K562 (cell line): Measurements from ENCODE around the gene RHBDD1. TPM values are rescaled to one million over a fixed set of nuclear protein-coding genes. Genes with fewer than 3 reads are reported as not detected.

Experiments used
- ATF7 ChIP-seq: fragments of 450-650 bp; IDR thresholded peaks from 2 replicates; pipeline ENCODE4 v1.7.1; 2014; ENCODE audit warnings: mild to moderate bottlenecking, moderate library complexity
- CBFA2T2 ChIP-seq: fragments of 450-650 bp; conservative IDR thresholded peaks from 2 replicates; pipeline ENCODE4 v1.6.1; 2017; ENCODE audit warnings: mild to moderate bottlenecking
- DIDO1 ChIP-seq: fragments of 450-650 bp; IDR thresholded peaks from 2 replicates; pipeline ENCODE4 v1.6.1; 2016; ENCODE audit warnings: low read depth, missing biosample characterization, missing genetic modification characterization
- EP400 ChIP-seq: fragments of 450-650 bp; IDR thresholded peaks from 2 replicates; pipeline ENCODE4 v1.6.1; 2017; ENCODE audit warnings: antibody characterized with exemption, mild to moderate bottlenecking, moderate library complexity
- FOXA1 ChIP-seq: fragments of 450-650 bp; IDR thresholded peaks from 2 replicates; pipeline ENCODE4 v1.6.1; 2016; ENCODE audit warnings: mild to moderate bottlenecking, borderline replicate concordance
- HDAC1 ChIP-seq, 2 experiments: fragments of 450-650 bp; IDR thresholded peaks; 2 replicates each; pipeline ENCODE4 v1.6.1; 2016 to 2017; ENCODE audit warnings: inconsistent platforms in 1 of 2, mild to moderate bottlenecking in 1 of 2, moderate library complexity in 1 of 2
- HDAC2 ChIP-seq: fragments of 450-650 bp; IDR thresholded peaks from 2 replicates; pipeline ENCODE4 v1.6.1; 2016; ENCODE audit warnings: mild to moderate bottlenecking
- KLF6 ChIP-seq: fragments of 250-450 bp; sonication (Bioruptor Pico); IDR thresholded peaks from 2 replicates; pipeline ENCODE4 v1.4.0; 2020; ENCODE audit warnings: mild to moderate bottlenecking, moderate library complexity, borderline replicate concordance
- MAFF ChIP-seq: IDR thresholded peaks from 2 replicates; pipeline ENCODE4 v1.6.1; 2012; ENCODE audit warnings: low read length, improper control_type of control experiment
- NCOR1 ChIP-seq: fragments of 450-650 bp; IDR thresholded peaks from 2 replicates; pipeline ENCODE4 v1.6.1; 2016; ENCODE audit warnings: mild to moderate bottlenecking, moderate library complexity
- NFYB ChIP-seq: IDR thresholded peaks from 2 replicates; pipeline ENCODE4 v1.6.1; 2011; ENCODE audit warnings: mild to moderate bottlenecking, moderate library complexity; ENCODE audit not compliant: insufficient read length; ENCODE audit errors: extremely low read depth
- POLR2AphosphoS2 ChIP-seq: IDR thresholded peaks from 2 replicates; pipeline ENCODE4 v1.6.1; 2012; ENCODE audit warnings: low read length, improper control_type of control experiment
- PURB ChIP-seq: sonication (generic); formaldehyde crosslinking; IDR thresholded peaks from 2 replicates; pipeline ENCODE4 v1.9.0; 2021; ENCODE audit warnings: low read depth, mild to moderate bottlenecking, missing genetic modification reagents
- RFX7 ChIP-seq: fragments of 250-450 bp; sonication (Bioruptor Pico); IDR thresholded peaks from 2 replicates; pipeline ENCODE4 v1.5.1; 2021; ENCODE audit warnings: mild to moderate bottlenecking
- STAT5A ChIP-seq: IDR thresholded peaks from 2 replicates; pipeline ENCODE4 v1.6.1; 2012; ENCODE audit warnings: low read length, inconsistent platforms, borderline replicate concordance
- SUPT5H ChIP-seq: fragments of 450-650 bp; IDR thresholded peaks from 2 replicates; pipeline ENCODE4 v1.6.1; 2016
- TAF1 ChIP-seq: IDR thresholded peaks from 2 replicates; pipeline ENCODE4 v1.6.1; 2011; ENCODE audit warnings: mild to moderate bottlenecking, low read length, moderate library complexity; ENCODE audit not compliant: insufficient read depth, control insufficient read depth, severe bottlenecking; ENCODE audit errors: extremely low read depth
- TCF3 ChIP-seq: sonication (generic); formaldehyde crosslinking; IDR thresholded peaks from 2 replicates; pipeline ENCODE4 v1.4.0; 2020; ENCODE audit warnings: mild to moderate bottlenecking, missing genetic modification reagents
- XRCC5 ChIP-seq: fragments of 200-400 bp; formaldehyde crosslinking; IDR thresholded peaks from 2 replicates; pipeline ENCODE4 v1.6.1; 2017; ENCODE audit warnings: low read depth, mild to moderate bottlenecking, low read length
- ZNF175 ChIP-seq: fragments of 200-800 bp; sonication (Bioruptor generic); IDR thresholded peaks from 2 replicates; pipeline ENCODE4 v1.6.1; 2016; ENCODE audit warnings: low read depth, mild to moderate bottlenecking, missing genetic modification characterization, missing compliant biosample characterization
- ZNF354B ChIP-seq: fragments of 250-450 bp; sonication (Bioruptor Pico); IDR thresholded peaks from 2 replicates; pipeline ENCODE4 v1.4.0; 2020
- ZNF551 ChIP-seq: fragments of 250-450 bp; sonication (Bioruptor Pico); IDR thresholded peaks from 2 replicates; pipeline ENCODE4 v1.5.0; 2021; ENCODE audit warnings: mild to moderate bottlenecking, moderate library complexity
- polyA plus RNA-seq, 8 experiments: library from polyadenylated mRNA; depleted of rRNA in 4 of 8; stranded (reverse) in 5 of 8; unstranded in 3 of 8; fragments of >200 nt; fragmentation: Nextera tagmentation in 2 of 8; fragmentation: Illumina TruSeq in 1 of 8; extraction: Ambion mirVana in 2 of 8; extraction: Trizol in 1 of 8; gene quantifications; 2 replicates each; pipeline versions ENCODE4 v1.2.1 to v1.2.3, GENCODE V29; 2011 to 2014; ENCODE audit warnings: inconsistent platforms in 1 of 8, missing spikeins in 1 of 8
- total RNA-seq, 7 experiments: library from RNA; depleted of rRNA in 6 of 7; stranded (reverse); fragments of >200 nt in 6 of 7; fragmentation: Illumina TruSeq in 2 of 7; extraction: Trizol in 2 of 7; gene quantifications; 2 replicates each; pipeline versions ENCODE4 v1.2.1 to v1.2.3, GENCODE V29; 2011 to 2021; ENCODE audit warnings: low replicate concordance in 1 of 7
- TF ChIP-seq, protein P1 (sequence below): sonication (generic); formaldehyde crosslinking; IDR thresholded peaks from 2 replicates; pipeline ENCODE4 v1.8.1; 2023; ENCODE audit warnings: mild to moderate bottlenecking, missing genetic modification reagents
- TF ChIP-seq, protein P2 (sequence below): IDR thresholded peaks from 3 replicates; pipeline ENCODE4 v1.6.1; 2011; ENCODE audit warnings: borderline replicate concordance, mild to moderate bottlenecking; ENCODE audit not compliant: insufficient read length, insufficient read depth
- TF ChIP-seq, protein P3 (sequence below): sonication (generic); formaldehyde crosslinking; IDR thresholded peaks from 2 replicates; pipeline ENCODE4 v1.8.0; 2023; ENCODE audit warnings: missing genetic modification reagents, mild to moderate bottlenecking, borderline replicate concordance

Gene RHBDD1
- total and polyA plus RNA-seq, 9 of the 15 experiments (the other 6 are each of a cell fraction or from before 2014, with no cell fraction given): 4.8 to 34.8 (median 15.6) TPM

DNA sequence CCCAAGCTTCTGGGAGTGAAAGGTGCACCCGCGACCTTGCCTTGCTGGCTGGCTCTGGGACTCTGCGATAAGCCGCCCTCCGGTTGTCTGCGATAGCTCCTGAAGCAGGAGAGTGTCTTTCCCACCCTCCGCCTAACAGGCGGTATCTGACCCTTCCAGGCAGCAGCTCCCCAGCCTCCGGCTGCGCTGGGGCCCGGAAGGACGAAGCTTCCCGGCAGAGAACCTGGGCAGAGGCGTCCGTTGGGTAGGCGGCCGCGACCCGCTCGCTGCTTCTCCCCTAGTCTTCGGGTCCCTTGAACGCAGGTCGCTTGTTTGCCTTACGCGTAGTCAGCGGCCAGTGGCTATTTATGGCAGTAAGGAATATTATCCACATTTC, 446 bp upstream of the RHBDD1 start (continued):
- TF ChIP-seq TAF1: peak; percentile 78
- TF ChIP-seq, protein P1, sequence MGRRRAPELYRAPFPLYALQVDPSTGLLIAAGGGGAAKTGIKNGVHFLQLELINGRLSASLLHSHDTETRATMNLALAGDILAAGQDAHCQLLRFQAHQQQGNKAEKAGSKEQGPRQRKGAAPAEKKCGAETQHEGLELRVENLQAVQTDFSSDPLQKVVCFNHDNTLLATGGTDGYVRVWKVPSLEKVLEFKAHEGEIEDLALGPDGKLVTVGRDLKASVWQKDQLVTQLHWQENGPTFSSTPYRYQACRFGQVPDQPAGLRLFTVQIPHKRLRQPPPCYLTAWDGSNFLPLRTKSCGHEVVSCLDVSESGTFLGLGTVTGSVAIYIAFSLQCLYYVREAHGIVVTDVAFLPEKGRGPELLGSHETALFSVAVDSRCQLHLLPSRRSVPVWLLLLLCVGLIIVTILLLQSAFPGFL: no peak
- peak; percentile 97 for TF ChIP-seq CBFA2T2
- TF ChIP-seq NCOR1: peak; percentile 96
- no peak for TF ChIP-seq NFYB
- no peak for TF ChIP-seq POLR2AphosphoS2
- TF ChIP-seq HDAC1 (IDR thresholded peaks at IDR 0.05): peak in 1 of 2 experiments; percentile 30; a peak in 1 of 4 replicates
- no peak for TF ChIP-seq ZNF354B (CRISPR knock-in tag)
- no peak for TF ChIP-seq PURB (CRISPR knock-in tag)
- TF ChIP-seq STAT5A: peak; percentile 92
- peak; percentile 96 for TF ChIP-seq TCF3 (CRISPR knock-in tag)
- no peak for TF ChIP-seq KLF6
- TF ChIP-seq XRCC5: no peak
- no peak for TF ChIP-seq ATF7
- TF ChIP-seq FOXA1: no peak
- no peak for TF ChIP-seq SUPT5H
- no peak for TF ChIP-seq MAFF
- no peak for TF ChIP-seq ZNF551 (CRISPR knock-in tag)
- peak; percentile 65; the same call in 1 of the 2 replicates for TF ChIP-seq ZNF175 (CRISPR knock-in tag)
- TF ChIP-seq, protein P2, sequence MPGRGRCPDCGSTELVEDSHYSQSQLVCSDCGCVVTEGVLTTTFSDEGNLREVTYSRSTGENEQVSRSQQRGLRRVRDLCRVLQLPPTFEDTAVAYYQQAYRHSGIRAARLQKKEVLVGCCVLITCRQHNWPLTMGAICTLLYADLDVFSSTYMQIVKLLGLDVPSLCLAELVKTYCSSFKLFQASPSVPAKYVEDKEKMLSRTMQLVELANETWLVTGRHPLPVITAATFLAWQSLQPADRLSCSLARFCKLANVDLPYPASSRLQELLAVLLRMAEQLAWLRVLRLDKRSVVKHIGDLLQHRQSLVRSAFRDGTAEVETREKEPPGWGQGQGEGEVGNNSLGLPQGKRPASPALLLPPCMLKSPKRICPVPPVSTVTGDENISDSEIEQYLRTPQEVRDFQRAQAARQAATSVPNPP: no peak
- no peak; the same call in 1 of the 2 replicates for TF ChIP-seq EP400
- TF ChIP-seq, protein P3, sequence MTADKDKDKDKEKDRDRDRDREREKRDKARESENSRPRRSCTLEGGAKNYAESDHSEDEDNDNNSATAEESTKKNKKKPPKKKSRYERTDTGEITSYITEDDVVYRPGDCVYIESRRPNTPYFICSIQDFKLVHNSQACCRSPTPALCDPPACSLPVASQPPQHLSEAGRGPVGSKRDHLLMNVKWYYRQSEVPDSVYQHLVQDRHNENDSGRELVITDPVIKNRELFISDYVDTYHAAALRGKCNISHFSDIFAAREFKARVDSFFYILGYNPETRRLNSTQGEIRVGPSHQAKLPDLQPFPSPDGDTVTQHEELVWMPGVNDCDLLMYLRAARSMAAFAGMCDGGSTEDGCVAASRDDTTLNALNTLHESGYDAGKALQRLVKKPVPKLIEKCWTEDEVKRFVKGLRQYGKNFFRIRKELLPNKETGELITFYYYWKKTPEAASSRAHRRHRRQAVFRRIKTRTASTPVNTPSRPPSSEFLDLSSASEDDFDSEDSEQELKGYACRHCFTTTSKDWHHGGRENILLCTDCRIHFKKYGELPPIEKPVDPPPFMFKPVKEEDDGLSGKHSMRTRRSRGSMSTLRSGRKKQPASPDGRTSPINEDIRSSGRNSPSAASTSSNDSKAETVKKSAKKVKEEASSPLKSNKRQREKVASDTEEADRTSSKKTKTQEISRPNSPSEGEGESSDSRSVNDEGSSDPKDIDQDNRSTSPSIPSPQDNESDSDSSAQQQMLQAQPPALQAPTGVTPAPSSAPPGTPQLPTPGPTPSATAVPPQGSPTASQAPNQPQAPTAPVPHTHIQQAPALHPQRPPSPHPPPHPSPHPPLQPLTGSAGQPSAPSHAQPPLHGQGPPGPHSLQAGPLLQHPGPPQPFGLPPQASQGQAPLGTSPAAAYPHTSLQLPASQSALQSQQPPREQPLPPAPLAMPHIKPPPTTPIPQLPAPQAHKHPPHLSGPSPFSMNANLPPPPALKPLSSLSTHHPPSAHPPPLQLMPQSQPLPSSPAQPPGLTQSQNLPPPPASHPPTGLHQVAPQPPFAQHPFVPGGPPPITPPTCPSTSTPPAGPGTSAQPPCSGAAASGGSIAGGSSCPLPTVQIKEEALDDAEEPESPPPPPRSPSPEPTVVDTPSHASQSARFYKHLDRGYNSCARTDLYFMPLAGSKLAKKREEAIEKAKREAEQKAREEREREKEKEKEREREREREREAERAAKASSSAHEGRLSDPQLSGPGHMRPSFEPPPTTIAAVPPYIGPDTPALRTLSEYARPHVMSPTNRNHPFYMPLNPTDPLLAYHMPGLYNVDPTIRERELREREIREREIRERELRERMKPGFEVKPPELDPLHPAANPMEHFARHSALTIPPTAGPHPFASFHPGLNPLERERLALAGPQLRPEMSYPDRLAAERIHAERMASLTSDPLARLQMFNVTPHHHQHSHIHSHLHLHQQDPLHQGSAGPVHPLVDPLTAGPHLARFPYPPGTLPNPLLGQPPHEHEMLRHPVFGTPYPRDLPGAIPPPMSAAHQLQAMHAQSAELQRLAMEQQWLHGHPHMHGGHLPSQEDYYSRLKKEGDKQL: no peak
- TF ChIP-seq HDAC2: 0 out of 2 replicates have a peak, but pooled peaks have one; percentile 23
- TF ChIP-seq DIDO1 (tag): no peak
- no peak for TF ChIP-seq RFX7 (CRISPR knock-in tag)
